ENCODE measurements around the gene STING1.
"Not testable (repeated sequence)": the region's sequence is repeated elsewhere in the genome, so short reads cannot be mapped to it uniquely, and the experiment has no call there.

Gene STING1
- 99.7 to 155 reads per million in 2 donors for total RNA-seq

GRCh38 chr5:139482050-139482889 is at the start of gene STING1:
TSS of gene STING1 (minus strand) at chr5:139482758. CDS start at chr5:139481704, 1,054 bp downstream.
- peak; percentile 54 for DNase-seq

DNA sequence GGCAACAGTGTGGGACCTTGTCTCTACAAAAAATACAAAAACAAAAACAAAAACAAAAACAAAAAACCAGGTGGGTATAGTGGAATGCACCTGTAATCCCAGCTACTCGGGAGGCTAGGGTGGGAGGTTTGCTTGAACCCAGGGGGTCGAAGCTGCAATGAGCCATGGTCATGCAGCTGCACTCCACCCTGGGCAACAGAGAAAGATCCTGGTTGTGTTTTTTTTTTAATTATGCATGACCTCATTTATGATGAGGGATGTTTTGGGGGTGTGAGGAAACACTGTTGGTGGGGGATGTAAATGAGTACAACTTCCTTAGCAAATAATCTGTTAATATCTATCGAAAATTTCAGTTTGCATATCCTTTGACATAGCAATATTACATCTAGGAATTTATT is 49.2 kb upstream of the STING1 start:
- DNase-seq: no peak

- DNase-seq: not testable (repeated sequence)
Observed at GRCh38 chr5:139530079-139530478, 47.5 kb upstream of the STING1 start.

- DNase-seq: not testable (repeated sequence)
Observed at GRCh38 chr5:139528695-139529094, 46.1 kb upstream of the STING1 start.

- not testable (repeated sequence) for DNase-seq
Observed at GRCh38 chr5:139527896-139528467, 45.4 kb upstream of the STING1 start.

- DNase-seq: not testable (repeated sequence)
Observed at GRCh38 chr5:139527090-139527470, 44.5 kb upstream of the STING1 start.

DNA sequence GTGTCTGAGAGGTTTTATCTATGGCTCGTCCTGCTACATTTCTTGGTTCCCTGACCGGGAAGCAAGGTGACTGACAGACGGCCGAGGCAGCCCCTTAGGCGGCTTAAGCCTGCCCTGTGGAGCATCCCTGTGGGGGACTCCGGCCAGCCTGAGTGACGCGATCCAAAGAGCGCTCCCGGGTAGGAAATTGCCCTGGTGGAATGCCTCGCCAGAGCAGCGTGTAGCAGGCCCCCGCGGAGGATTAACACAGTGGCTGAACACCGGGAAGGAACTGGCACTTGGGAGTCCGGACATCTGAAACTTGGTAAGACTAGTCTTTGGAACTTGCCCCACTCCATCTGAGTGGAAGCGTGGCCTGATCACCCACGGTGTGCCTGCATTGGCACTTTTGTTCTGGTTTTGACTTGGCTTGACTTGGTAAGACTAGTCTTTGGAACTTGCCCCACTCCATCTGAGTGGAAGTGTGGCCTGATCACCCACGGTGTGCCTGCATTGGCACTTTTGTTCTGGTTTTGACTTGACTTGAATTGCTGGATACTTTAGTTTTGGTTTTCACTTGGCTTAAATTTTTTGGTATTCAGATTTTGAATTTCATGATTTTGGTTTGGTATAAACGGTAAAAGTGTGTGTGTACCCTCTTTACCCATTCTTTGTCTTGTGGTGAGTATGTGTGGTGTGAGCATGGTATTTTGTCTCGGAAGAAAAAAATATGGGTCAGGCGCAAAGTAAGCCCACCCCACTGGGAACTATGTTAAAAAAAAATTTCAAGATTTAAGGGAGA is 43.9 kb upstream of the STING1 start:
- DNase-seq: not testable (repeated sequence)

- not testable (repeated sequence) for DNase-seq
Observed at GRCh38 chr5:139525586-139526308, 43.2 kb upstream of the STING1 start.

DNA sequence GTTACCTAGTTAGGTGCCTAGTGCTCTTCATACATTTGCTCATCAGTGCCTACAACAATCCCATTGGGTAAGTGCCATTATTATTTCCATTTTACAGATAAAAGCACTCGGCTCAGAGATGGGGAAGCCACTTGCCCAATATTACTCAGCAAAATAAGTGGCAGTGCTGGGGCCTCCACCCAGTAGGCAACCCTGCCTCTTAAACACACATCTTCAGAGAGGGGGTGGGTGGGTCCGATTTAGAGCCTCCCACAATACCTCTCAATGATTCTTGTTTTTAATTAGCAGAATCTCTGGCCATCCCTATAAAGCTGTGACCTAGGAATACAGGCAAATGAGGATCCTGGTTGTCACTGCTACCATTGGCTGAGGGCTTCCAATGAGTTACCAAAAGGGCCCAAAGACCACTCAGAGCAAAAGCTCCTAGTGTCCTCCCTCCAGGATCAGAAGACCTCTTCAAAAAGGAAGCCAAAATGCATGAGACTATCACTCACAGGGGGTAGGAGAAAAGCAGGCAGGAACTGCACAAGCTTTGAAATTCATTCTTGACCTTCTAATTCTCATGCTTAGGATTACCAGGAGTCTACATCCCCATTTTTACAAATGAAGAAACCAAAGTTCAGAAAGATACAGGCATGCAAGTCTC is 42.5 kb upstream of the STING1 start:
- DNase-seq: no peak

- DNase-seq: no peak
Observed at GRCh38 chr5:139524446-139524845, 41.9 kb upstream of the STING1 start.

DNA sequence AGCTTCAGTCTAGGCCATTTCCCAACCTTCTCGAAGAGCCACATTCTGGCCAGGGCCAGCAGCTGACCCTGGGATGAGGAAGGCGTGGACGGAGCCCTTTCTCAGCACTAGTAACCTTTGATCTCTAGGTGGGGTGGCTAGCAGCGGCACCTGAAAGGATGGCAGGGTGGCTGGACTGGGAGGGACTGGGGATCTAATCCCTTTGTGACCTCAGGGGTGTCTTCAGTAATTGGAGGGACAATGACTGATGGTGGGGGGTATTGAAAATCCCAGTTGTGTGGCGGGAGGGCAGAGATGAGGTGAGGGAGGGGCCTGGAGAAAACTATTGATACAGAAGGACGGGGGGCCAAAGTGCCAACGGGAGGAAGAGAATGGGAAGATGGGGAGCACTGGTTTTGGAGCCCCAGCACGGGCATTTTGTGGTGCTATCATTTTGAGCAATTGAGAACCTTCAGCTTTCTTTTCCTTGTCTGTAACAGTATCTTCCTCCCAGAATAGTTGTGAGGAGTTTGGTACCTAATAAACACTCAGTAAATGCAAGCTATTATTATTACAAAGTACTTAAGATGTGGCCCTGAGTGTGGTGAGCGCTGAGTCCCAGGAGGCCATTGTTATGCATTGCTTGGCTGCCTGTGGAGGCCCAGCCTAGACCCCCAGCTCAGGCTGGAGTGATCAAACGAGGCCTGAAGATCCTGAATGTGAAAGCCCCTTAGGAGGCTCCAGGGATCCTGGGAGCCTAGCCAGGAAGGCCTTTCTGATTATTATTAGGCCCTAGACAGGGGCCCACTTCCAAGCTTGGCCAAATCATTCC is 41.3 kb upstream of the STING1 start:
- no peak for DNase-seq

- DNase-seq: peak; percentile 91
Observed at GRCh38 chr5:139517683-139518564, 35.4 kb upstream of the STING1 start.

- no peak for DNase-seq
Observed at GRCh38 chr5:139514486-139514856, 31.9 kb upstream of the STING1 start.

GRCh38 chr5:139513852-139514485 is 31.4 kb upstream of the STING1 start:
- no peak for DNase-seq

DNA sequence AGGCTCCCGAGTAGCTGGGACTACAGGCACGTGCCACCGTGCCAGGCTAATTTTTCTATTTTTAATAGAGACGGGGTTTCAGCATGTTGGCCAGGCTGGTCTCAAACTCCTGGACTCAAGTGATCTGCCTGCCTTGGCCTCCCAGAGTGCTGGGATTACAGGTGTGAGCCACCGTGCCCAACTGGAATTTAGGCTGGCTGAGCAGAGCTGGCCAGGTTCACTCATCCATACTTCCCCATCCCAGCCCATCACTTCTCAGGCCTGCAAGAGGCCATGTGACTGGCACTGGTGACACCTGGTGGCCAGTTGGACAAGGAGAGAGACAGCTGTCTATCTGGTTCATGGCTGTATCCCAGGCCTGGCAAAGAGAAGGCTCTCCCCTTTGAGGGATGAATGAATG is 30.9 kb upstream of the STING1 start:
- peak; percentile 71 for DNase-seq

GRCh38 chr5:139512786-139513390 is 30.3 kb upstream of the STING1 start:
- no peak for DNase-seq

DNA sequence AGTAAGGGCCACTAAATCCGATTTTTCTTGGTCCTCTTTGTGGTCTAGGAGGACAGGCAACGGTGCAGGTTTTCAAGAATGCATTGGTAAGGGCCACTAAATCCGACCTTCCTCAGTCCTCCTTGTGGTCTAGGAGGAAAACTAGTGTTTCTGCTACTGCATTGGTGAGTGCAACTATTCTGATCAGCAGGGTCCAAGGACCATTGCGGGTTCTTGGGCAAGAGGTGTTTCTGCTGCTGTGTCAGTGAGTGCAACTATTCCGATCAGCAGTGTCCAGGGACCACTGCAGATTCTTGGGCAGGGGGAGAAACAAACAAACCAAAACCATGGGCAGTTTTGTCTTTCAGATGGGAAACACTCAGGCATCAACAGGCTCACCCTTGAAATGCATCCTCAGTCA is 22.2 kb upstream of the STING1 start:
- DNase-seq: not testable (repeated sequence)

- not testable (repeated sequence) for DNase-seq
Observed at GRCh38 chr5:139503879-139504278, 21.3 kb upstream of the STING1 start.
